Stimulated activated CD8-positive, alpha-beta memory T cell treated with anti-CD3 and anti-CD28 coated beads, Interleukin-7, amount 100 ng/mL, for 24 hours (primary cell): ENCODE measurements around the gene THRB.

Experiments used
- DNase-seq: peaks from one replicate; pipeline ENCODE4 v3.0.0-alpha.2; 2020; ENCODE audit warnings: low read depth

Gene THRB

GRCh38 chr3:24305795-24306467 lies 188.7 kb downstream of the THRB start:
- no peak for DNase-seq

GRCh38 chr3:24303057-24303754 lies 191.4 kb downstream of the THRB start:
- no peak for DNase-seq

GRCh38 chr3:24302396-24302795 lies 192.3 kb downstream of the THRB start:
- DNase-seq: no peak

- no peak for DNase-seq
These were observed 193.7 kb downstream of the THRB start for GRCh38 chr3:24300949-24301348.

GRCh38 chr3:24299806-24300626 lies 194.6 kb downstream of the THRB start:
- no peak for DNase-seq

- no peak for DNase-seq
These were observed 195.3 kb downstream of the THRB start for GRCh38 chr3:24299246-24299805.

GRCh38 chr3:24296441-24297205 lies 198.0 kb downstream of the THRB start:
- no peak for DNase-seq

- DNase-seq: no peak
These were observed 200.5 kb downstream of the THRB start for GRCh38 chr3:24294150-24294549.

- DNase-seq: no peak
These were observed 203.0 kb downstream of the THRB start for GRCh38 chr3:24291646-24292045.

GRCh38 chr3:24290596-24290995 lies 204.1 kb downstream of the THRB start:
- DNase-seq: no peak

GRCh38 chr3:24288496-24289236 lies 206.0 kb downstream of the THRB start:
- DNase-seq: no peak

GRCh38 chr3:24287755-24288450 lies 206.7 kb downstream of the THRB start:
- DNase-seq: no peak

- DNase-seq: no peak
These were observed 208.2 kb downstream of the THRB start for GRCh38 chr3:24286405-24286804.

- no peak for DNase-seq
These were observed 216.1 kb downstream of the THRB start for GRCh38 chr3:24278543-24278942.

- DNase-seq: no peak
These were observed 221.2 kb downstream of the THRB start for GRCh38 chr3:24273491-24273890.

- DNase-seq: no peak
These were observed 221.8 kb downstream of the THRB start for GRCh38 chr3:24272875-24273274.

- DNase-seq: no peak
These were observed 222.2 kb downstream of the THRB start for GRCh38 chr3:24272408-24272807.

GRCh38 chr3:24271228-24271627 lies 223.4 kb downstream of the THRB start:
- DNase-seq: no peak

GRCh38 chr3:24270744-24271143 lies 223.9 kb downstream of the THRB start:
- no peak for DNase-seq

- DNase-seq: no peak
These were observed 224.4 kb downstream of the THRB start for GRCh38 chr3:24270204-24270691.
